PFSK-1 (cell line): ENCODE measurements around the gene CALB2.

Experiments
- POLR2AphosphoS5 ChIP-seq: IDR thresholded peaks from 2 replicates; pipeline ENCODE4 v1.6.1; 2012; ENCODE audit warnings: low read depth, mild to moderate bottlenecking, control low read depth, low read length, moderate library complexity
- REST ChIP-seq, 2 experiments: IDR thresholded peaks; 2 replicates each; pipeline versions ENCODE4 v1.6.1 to v1.8.0; 2011 to 2012; ENCODE audit warnings: low read depth in 2 of 2, low read length in 2 of 2, control low read depth in 1 of 2, inconsistent platforms in 1 of 2, mild to moderate bottlenecking in 1 of 2, moderate library complexity in 1 of 2; ENCODE audit not compliant: insufficient read depth in 1 of 2
- SIN3A ChIP-seq: IDR thresholded peaks from 2 replicates; pipeline ENCODE4 v1.6.1; 2012; ENCODE audit warnings: mild to moderate bottlenecking, low read length, moderate library complexity, borderline replicate concordance; ENCODE audit not compliant: insufficient read depth
- TAF1 ChIP-seq: IDR thresholded peaks from 2 replicates; pipeline ENCODE4 v1.6.1; 2012; ENCODE audit warnings: low read length, control low read depth, borderline replicate concordance; ENCODE audit not compliant: insufficient read depth

DNA sequence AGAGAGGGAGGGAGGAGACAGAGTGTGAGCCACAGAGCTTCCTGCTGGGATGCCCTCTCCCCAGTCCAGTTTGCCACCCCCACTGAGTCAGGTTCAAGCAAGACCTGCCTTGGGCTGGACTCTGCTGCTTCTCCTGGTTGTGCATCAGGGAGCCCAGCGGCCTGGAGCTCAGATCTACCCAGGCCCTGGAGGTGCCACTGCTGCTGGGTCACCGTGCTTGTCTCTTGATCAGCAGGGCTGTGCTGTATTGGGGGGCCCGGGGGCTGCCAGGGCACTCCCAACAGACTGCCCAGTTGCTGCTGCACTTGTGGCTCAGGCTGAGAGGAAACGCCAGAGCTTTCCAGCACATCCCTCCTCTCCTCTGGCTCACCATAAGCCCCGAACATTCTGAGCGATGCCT is 74.4 kb downstream of the CALB2 start:
- TF ChIP-seq POLR2AphosphoS5 (no peak), TAF1 (no peak), REST (IDR thresholded peaks at IDR 0.05; ENCODE audit: insufficient read depth in 1 of 2, low read depth in 2 of 2, low read length in 2 of 2) (no peak), SIN3A (no peak)
